Right lobe of liver (tissue), 4 donors: Measurements from ENCODE around the gene RNF166.

ENCODE experiments used
- POLR2A ChIP-seq: fragments of 450-650 bp; IDR thresholded peaks from one replicate; pipeline ENCODE4 v1.6.1; 2017; ENCODE audit warnings: antibody characterized with exemption, mild to moderate bottlenecking
- TF ChIP-seq, protein P1 (sequence below), 4 donors: fragments of 200-600 bp in 3 of 4; fragments of 450-650 bp in 1 of 4; IDR thresholded peaks; one replicate each; pipeline versions ENCODE4 v1.5.1 to v1.8.0; 2016 to 2022; ENCODE audit warnings: antibody characterized with exemption in 4 of 4, mild to moderate bottlenecking in 2 of 4
- donor health status: DM: no; HTN: no; CAD: no.
- donor health status: DM: no; HTN: no; CAD: no.
- donor health status: DM: no; HTN: yes; CAD: no.

DNA sequence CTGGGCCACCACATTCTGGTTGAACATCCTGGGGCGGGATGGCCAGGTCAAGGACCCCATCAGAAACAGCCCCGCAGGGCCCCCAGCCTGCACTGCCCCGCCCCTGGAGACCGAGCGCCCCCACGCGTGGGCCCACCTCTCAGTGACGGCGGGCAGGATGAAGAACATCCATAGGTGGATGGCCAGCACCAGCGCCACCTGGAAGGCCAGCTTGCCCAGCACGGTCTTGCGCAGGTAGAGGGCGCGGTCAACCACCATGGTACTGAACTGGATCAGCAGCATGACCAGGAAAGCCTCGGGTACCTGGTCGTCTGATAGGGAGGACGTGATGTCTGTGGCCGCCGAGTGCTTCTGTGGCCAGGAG lies 13.7 kb upstream of the RNF166 start:
- TF ChIP-seq, protein P1, sequence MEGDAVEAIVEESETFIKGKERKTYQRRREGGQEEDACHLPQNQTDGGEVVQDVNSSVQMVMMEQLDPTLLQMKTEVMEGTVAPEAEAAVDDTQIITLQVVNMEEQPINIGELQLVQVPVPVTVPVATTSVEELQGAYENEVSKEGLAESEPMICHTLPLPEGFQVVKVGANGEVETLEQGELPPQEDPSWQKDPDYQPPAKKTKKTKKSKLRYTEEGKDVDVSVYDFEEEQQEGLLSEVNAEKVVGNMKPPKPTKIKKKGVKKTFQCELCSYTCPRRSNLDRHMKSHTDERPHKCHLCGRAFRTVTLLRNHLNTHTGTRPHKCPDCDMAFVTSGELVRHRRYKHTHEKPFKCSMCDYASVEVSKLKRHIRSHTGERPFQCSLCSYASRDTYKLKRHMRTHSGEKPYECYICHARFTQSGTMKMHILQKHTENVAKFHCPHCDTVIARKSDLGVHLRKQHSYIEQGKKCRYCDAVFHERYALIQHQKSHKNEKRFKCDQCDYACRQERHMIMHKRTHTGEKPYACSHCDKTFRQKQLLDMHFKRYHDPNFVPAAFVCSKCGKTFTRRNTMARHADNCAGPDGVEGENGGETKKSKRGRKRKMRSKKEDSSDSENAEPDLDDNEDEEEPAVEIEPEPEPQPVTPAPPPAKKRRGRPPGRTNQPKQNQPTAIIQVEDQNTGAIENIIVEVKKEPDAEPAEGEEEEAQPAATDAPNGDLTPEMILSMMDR (IDR thresholded peaks at IDR 0.05) = no peak
- TF ChIP-seq POLR2A = no peak
